Measurements from ENCODE around the gene MAP3K13. TPM values are rescaled to one million over a fixed set of nuclear protein-coding genes. Genes with fewer than 3 reads are reported as not detected.

The MAP3K13 gene
- total and polyA plus RNA-seq, 2 experiments from 2014 or later: 43.8 to 65.3 TPM

- H3K4me2 ChIP-seq: no peak overlapping the region
- no peaks in the 10 kb centered on the region for H3K4me1 ChIP-seq (ENCODE audit: insufficient read depth)
- peaks cover 30% of the 10 kb centered on the region for H3K79me2 ChIP-seq
- H2AFZ ChIP-seq: no peak overlapping the region
- no peaks in the 10 kb centered on the region for H3K9me3 ChIP-seq (ENCODE audit: low read depth)
- H3K36me3 ChIP-seq (replicated peaks; ENCODE audit: insufficient read depth, low read depth): no peaks in the 10 kb centered on the region
- WGBS (ENCODE audit: low lambda C conversion rate, missing lambda C conversion rate): 92% methylated on average over 2 of the region's 2 CpGs
- no peak overlapping the region for H3K27ac ChIP-seq
- no peaks in the 10 kb centered on the region for H3K9me2 ChIP-seq (replicated peaks; ENCODE audit: insufficient read depth)
- no peak for DNase-seq (ENCODE audit: low spot score)
- H4K20me1 ChIP-seq (ENCODE audit: insufficient read depth, poor library complexity, severe bottlenecking): no peaks in the 10 kb centered on the region
- H3K4me3 ChIP-seq: no peak overlapping the region
- H3K27me3 ChIP-seq: no peaks in the 10 kb centered on the region
- no peak for TF ChIP-seq EZH2 (IDR thresholded peaks at IDR 0.05; ENCODE audit: borderline replicate concordance)
- no peak for TF ChIP-seq CTCF (IDR thresholded peaks at IDR 0.05; ENCODE audit: poor library complexity)
- TF ChIP-seq EZH2phosphoT487 (IDR thresholded peaks at IDR 0.05; ENCODE audit: low read depth, severe bottlenecking, unreplicated experiment): no peak
These were observed 23.0 kb upstream of the MAP3K13 start for GRCh38 chr3:185339945-185340344.

- Histone ChIP-seq H4K20me1 (ENCODE audit: insufficient read depth, poor library complexity, severe bottlenecking) (no peaks in the 10 kb centered on the region), H3K36me3 (replicated peaks; ENCODE audit: insufficient read depth, low read depth) (no peaks in the 10 kb centered on the region), H3K4me3 (no peak overlapping the region), H3K9me2 (replicated peaks; ENCODE audit: insufficient read depth) (no peaks in the 10 kb centered on the region), H3K4me2 (no peak overlapping the region), H3K9me3 (ENCODE audit: low read depth) (no peaks in the 10 kb centered on the region), H3K4me1 (ENCODE audit: insufficient read depth) (no peaks in the 10 kb centered on the region), H3K27ac (no peak overlapping the region), H3K27me3 (no peaks in the 10 kb centered on the region), H2AFZ (no peak overlapping the region), H3K79me2 (peaks cover 30% of the 10 kb centered on the region)
- 95% methylated on average over 2 of the region's 2 CpGs for WGBS (ENCODE audit: low lambda C conversion rate, missing lambda C conversion rate)
- TF ChIP-seq EZH2 (IDR thresholded peaks at IDR 0.05; ENCODE audit: borderline replicate concordance) (no peak), EZH2phosphoT487 (IDR thresholded peaks at IDR 0.05; ENCODE audit: low read depth, severe bottlenecking, unreplicated experiment) (no peak), CTCF (IDR thresholded peaks at IDR 0.05; ENCODE audit: poor library complexity) (no peak)
- no peak for DNase-seq (ENCODE audit: low spot score)
These were observed 22.2 kb upstream of the MAP3K13 start for GRCh38 chr3:185340751-185341150.

GRCh38 chr3:185341616-185342458 lies 21.1 kb upstream of the MAP3K13 start:
- Histone ChIP-seq H3K27ac (no peak overlapping the region), H3K27me3 (no peaks in the 10 kb centered on the region), H3K36me3 (replicated peaks; ENCODE audit: insufficient read depth, low read depth) (no peaks in the 10 kb centered on the region), H3K4me2 (no peak overlapping the region), H3K9me2 (replicated peaks; ENCODE audit: insufficient read depth) (no peaks in the 10 kb centered on the region), H2AFZ (no peak overlapping the region), H4K20me1 (ENCODE audit: insufficient read depth, poor library complexity, severe bottlenecking) (no peaks in the 10 kb centered on the region), H3K9me3 (ENCODE audit: low read depth) (no peaks in the 10 kb centered on the region), H3K4me1 (ENCODE audit: insufficient read depth) (no peaks in the 10 kb centered on the region), H3K4me3 (no peak overlapping the region), H3K79me2 (peaks cover 29% of the 10 kb centered on the region)
- WGBS (ENCODE audit: low lambda C conversion rate, missing lambda C conversion rate): 83% methylated on average over 5 of the region's 5 CpGs
- TF ChIP-seq CTCF (IDR thresholded peaks at IDR 0.05; ENCODE audit: poor library complexity) (no peak), EZH2 (IDR thresholded peaks at IDR 0.05; ENCODE audit: borderline replicate concordance) (no peak), EZH2phosphoT487 (IDR thresholded peaks at IDR 0.05; ENCODE audit: low read depth, severe bottlenecking, unreplicated experiment) (no peak)
- no peak for DNase-seq (ENCODE audit: low spot score)

Measured in hepatocyte (in vitro differentiated cells).